Lower lobe of right lung (tissue), 2 donors: ENCODE measurements around the gene VPS37C. TPM values are rescaled to one million over a fixed set of nuclear protein-coding genes. Genes with fewer than 3 reads are reported as not detected.
A peak's percentile ranks its signal among the peaks of the same experiment; 100 is the strongest.

Source experiments
- ATAC-seq, 2 donors: fragments of 200-7000 bp; cut with Tn5 transposase; one replicate each; pipeline ENCODE4 v1.9.1; 2020 to 2022; ENCODE audit warnings: mild to moderate bottlenecking in 2 of 2, moderate library complexity in 2 of 2
- DNase-seq: peaks from one replicate; pipeline ENCODE4 v3.0.0-alpha.2; 2020
- H3K27ac ChIP-seq: fragments of 200-600 bp; one replicate; pipeline ENCODE4 v1.8.0; 2022
- H3K27me3 ChIP-seq: fragments of 200-600 bp; one replicate; pipeline ENCODE4 v1.8.0; 2022; ENCODE audit warnings: low read depth
- H3K36me3 ChIP-seq: fragments of 200-600 bp; one replicate; pipeline ENCODE4 v1.8.0; 2022; ENCODE audit warnings: mild to moderate bottlenecking
- H3K4me1 ChIP-seq: fragments of 200-600 bp; one replicate; pipeline ENCODE4 v1.8.0; 2022
- H3K4me3 ChIP-seq: fragments of 200-600 bp; one replicate; pipeline ENCODE4 v1.8.0; 2022; ENCODE audit warnings: mild to moderate bottlenecking
- H3K9me3 ChIP-seq: fragments of 200-600 bp; one replicate; pipeline ENCODE4 v1.8.0; 2022
- CTCF ChIP-seq: fragments of 200-600 bp; IDR thresholded peaks from one replicate; pipeline ENCODE4 v1.8.0; 2022; ENCODE audit warnings: antibody characterized with exemption, mild to moderate bottlenecking
- intact Hi-C: fragments of 100-400 bp; cut with DNase I; formaldehyde crosslinking; loops from one replicate; pipeline ENCODE4 v1.11.0; 2022
- total RNA-seq: library from RNA; stranded (reverse); fragmentation: NEBNext Ultra II Directional; extraction: Animal tissue kit (Norgen Biotek cat#: 25700); gene quantifications from one replicate; pipeline ENCODE4 v1.2.1, GENCODE V29; 2021
- donor health status: DM: no; HTN: yes; CAD: no; lungs with severe emphysema.

The VPS37C gene
- total RNA-seq, 1 donor from 2014 or later = 39.7 TPM

- no peak overlapping the region for H3K4me3 ChIP-seq
- ATAC-seq = no peak
- intact Hi-C loops = no loop called here
- DNase-seq = no peak
- H3K9me3 ChIP-seq = peaks cover 5% of the 10 kb centered on the region
- no peak for TF ChIP-seq CTCF
- peaks cover 4% of the 10 kb centered on the region for H3K27me3 ChIP-seq
- H3K36me3 ChIP-seq = no peaks in the 10 kb centered on the region
- H3K4me1 ChIP-seq = no peaks in the 10 kb centered on the region
- H3K27ac ChIP-seq = no peak overlapping the region
Measured at GRCh38 chr11:61198948-61199523, 37.8 kb upstream of the VPS37C start.

- Histone ChIP-seq H3K4me3 (no peak overlapping the region), H3K27me3 (peaks cover 4% of the 10 kb centered on the region), H3K9me3 (peaks cover 5% of the 10 kb centered on the region), H3K4me1 (no peaks in the 10 kb centered on the region), H3K27ac (no peak overlapping the region), H3K36me3 (no peaks in the 10 kb centered on the region)
- no peak for TF ChIP-seq CTCF
- no peak for ATAC-seq
- intact Hi-C loops = no loop called here
- no peak for DNase-seq
Measured at GRCh38 chr11:61198361-61198760, 37.1 kb upstream of the VPS37C start.

GRCh38 chr11:61195719-61196118 lies 34.5 kb upstream of the VPS37C start:
- no peak for TF ChIP-seq CTCF
- DNase-seq (no peak), ATAC-seq (no peak)
- intact Hi-C loops = no loop called here
- H3K4me3 ChIP-seq = no peak overlapping the region
- peaks cover 5% of the 10 kb centered on the region for H3K9me3 ChIP-seq
- no peaks in the 10 kb centered on the region for H3K36me3 ChIP-seq
- H3K4me1 ChIP-seq = no peaks in the 10 kb centered on the region
- peaks cover 10% of the 10 kb centered on the region for H3K27me3 ChIP-seq
- no peak overlapping the region for H3K27ac ChIP-seq

GRCh38 chr11:61194981-61195695 lies 33.9 kb upstream of the VPS37C start:
- H3K9me3 ChIP-seq = peaks cover 5% of the 10 kb centered on the region
- H3K27ac ChIP-seq = no peak overlapping the region
- no peaks in the 10 kb centered on the region for H3K36me3 ChIP-seq
- H3K27me3 ChIP-seq = peaks cover 10% of the 10 kb centered on the region
- no peak for ATAC-seq
- intact Hi-C loops = no loop called here
- no peaks in the 10 kb centered on the region for H3K4me1 ChIP-seq
- no peak overlapping the region for H3K4me3 ChIP-seq
- no peak for TF ChIP-seq CTCF
- DNase-seq = no peak

GRCh38 chr11:61194169-61194671 lies 33.0 kb upstream of the VPS37C start:
- H3K4me1 ChIP-seq = no peaks in the 10 kb centered on the region
- H3K27ac ChIP-seq = no peak overlapping the region
- DNase-seq (no peak), ATAC-seq (peak in 1 of 2 donors; percentile 33)
- peaks cover 19% of the 10 kb centered on the region for H3K27me3 ChIP-seq
- no peak for TF ChIP-seq CTCF
- no peaks in the 10 kb centered on the region for H3K36me3 ChIP-seq
- H3K4me3 ChIP-seq = no peak overlapping the region
- intact Hi-C loops = no loop called here
- peaks cover 4% of the 10 kb centered on the region for H3K9me3 ChIP-seq
